Neutrophil (primary cell): ENCODE data around the gene CTNNAL1.

Experiments used
- H3K27ac ChIP-seq: fragments of 200-600 bp; sonication (generic); 2 replicates; pipeline ENCODE4 v1.5.1; 2016; ENCODE audit warnings: mild to moderate bottlenecking, moderate library complexity
- H3K27me3 ChIP-seq: fragments of 200-600 bp; sonication (generic); 2 replicates; pipeline ENCODE4 v1.6.0; 2016; ENCODE audit warnings: mild to moderate bottlenecking
- H3K36me3 ChIP-seq: fragments of 200-600 bp; sonication (generic); 2 replicates; pipeline ENCODE4 v1.5.1; 2017
- H3K4me1 ChIP-seq, 2 experiments: fragments of 200-600 bp in 1 of 2; sonication (generic) in 1 of 2; 1 replicate in 1 of 2; 2 replicates in 1 of 2; pipeline versions ENCODE4 v1.5.1 to v1.6.1; 2013 to 2016; ENCODE audit warnings: low read depth in 1 of 2, low read length in 1 of 2, mild to moderate bottlenecking in 1 of 2, moderate library complexity in 1 of 2; ENCODE audit not compliant: control insufficient read depth in 1 of 2, insufficient read depth in 1 of 2
- H3K4me3 ChIP-seq, 2 experiments: fragments of 200-600 bp in 1 of 2; sonication (generic) in 1 of 2; 1 replicate in 1 of 2; 2 replicates in 1 of 2; pipeline ENCODE4 v1.5.1; 2013 to 2016; ENCODE audit warnings: low read depth in 1 of 2, low read length in 1 of 2, mild to moderate bottlenecking in 1 of 2, moderate library complexity in 1 of 2
- H3K9me3 ChIP-seq: fragments of 200-600 bp; sonication (generic); 2 replicates; pipeline ENCODE4 v1.5.1; 2016
- CTCF ChIP-seq: fragments of 200-600 bp; sonication (generic); IDR thresholded peaks from 2 replicates; pipeline ENCODE4 v1.5.1; 2016; ENCODE audit warnings: antibody characterized with exemption

CTNNAL1 gene

GRCh38 chr9:109050444-109050843 lies 37.1 kb upstream of the CTNNAL1 start:
- H3K36me3 ChIP-seq = peaks cover 71% of the 10 kb centered on the region
- H3K27me3 ChIP-seq = no peaks in the 10 kb centered on the region
- no peak for TF ChIP-seq CTCF
- H3K4me1 ChIP-seq = no peaks in the 10 kb centered on the region
- no peak overlapping the region for H3K27ac ChIP-seq
- no peak overlapping the region for H3K4me3 ChIP-seq
- no peaks in the 10 kb centered on the region for H3K9me3 ChIP-seq

- Histone ChIP-seq H3K36me3 (peaks cover 73% of the 10 kb centered on the region), H3K9me3 (no peaks in the 10 kb centered on the region), H3K4me1 (no peaks in the 10 kb centered on the region), H3K4me3 (no peak overlapping the region), H3K27ac (no peak overlapping the region), H3K27me3 (no peaks in the 10 kb centered on the region)
- TF ChIP-seq CTCF = no peak
Measured at GRCh38 chr9:109048822-109049221, 35.5 kb upstream of the CTNNAL1 start.

DNA sequence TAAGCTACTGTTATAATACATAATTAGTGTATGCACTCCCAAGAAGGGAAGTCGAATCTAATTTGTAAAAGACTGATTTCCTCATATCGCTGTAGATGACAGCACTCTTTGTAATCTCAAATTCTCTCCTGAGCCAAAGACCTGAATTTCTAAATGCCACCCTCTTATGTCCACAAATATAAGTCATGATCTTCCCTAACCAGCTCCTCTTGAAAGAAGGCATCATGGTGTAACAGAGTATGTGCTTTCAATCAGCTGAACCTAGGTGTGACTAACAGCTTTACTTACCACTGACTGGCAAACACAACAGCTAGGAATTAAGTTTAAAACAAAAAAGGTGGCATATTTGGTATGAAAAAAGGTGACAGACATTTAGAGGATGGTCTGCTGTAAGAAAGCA lies 34.0 kb upstream of the CTNNAL1 start:
- peaks cover 71% of the 10 kb centered on the region for H3K36me3 ChIP-seq
- H3K4me3 ChIP-seq = no peak overlapping the region
- H3K27ac ChIP-seq = no peak overlapping the region

GRCh38 chr9:109046346-109046745 lies 33.0 kb upstream of the CTNNAL1 start:
- TF ChIP-seq CTCF = no peak
- Histone ChIP-seq H3K4me3 (no peak overlapping the region), H3K27me3 (no peaks in the 10 kb centered on the region), H3K4me1 (no peaks in the 10 kb centered on the region), H3K27ac (no peak overlapping the region), H3K36me3 (peaks cover 62% of the 10 kb centered on the region), H3K9me3 (no peaks in the 10 kb centered on the region)

More for the DNA sequence above, 34.0 kb upstream of the CTNNAL1 start:
- no peaks in the 10 kb centered on the region for H3K4me1 ChIP-seq
- TF ChIP-seq CTCF = no peak
- H3K27me3 ChIP-seq = no peaks in the 10 kb centered on the region
- no peaks in the 10 kb centered on the region for H3K9me3 ChIP-seq

- H3K9me3 ChIP-seq = no peaks in the 10 kb centered on the region
- H3K36me3 ChIP-seq = peaks cover 37% of the 10 kb centered on the region
- no peaks in the 10 kb centered on the region for H3K4me1 ChIP-seq
- TF ChIP-seq CTCF = no peak
- H3K27ac ChIP-seq = no peak overlapping the region
- no peaks in the 10 kb centered on the region for H3K27me3 ChIP-seq
- no peak overlapping the region for H3K4me3 ChIP-seq
Measured at GRCh38 chr9:109043578-109043977, 30.3 kb upstream of the CTNNAL1 start.

- Histone ChIP-seq H3K27me3 (no peaks in the 10 kb centered on the region), H3K4me3 (no peak overlapping the region), H3K27ac (no peak overlapping the region), H3K36me3 (peaks cover 14% of the 10 kb centered on the region), H3K4me1 (no peaks in the 10 kb centered on the region), H3K9me3 (no peaks in the 10 kb centered on the region)
- TF ChIP-seq CTCF = no peak
Measured at GRCh38 chr9:109040571-109040970, 27.3 kb upstream of the CTNNAL1 start.
